Mammary epithelial cell (primary cell): ENCODE measurements around the gene CFAP210.

Source experiments
- CTCF ChIP-seq, 2 donors: IDR thresholded peaks in 1 of 2; conservative IDR thresholded peaks in 1 of 2; 2 replicates each; pipeline ENCODE4 v1.5.1; 2011 to 2012; ENCODE audit warnings: inconsistent platforms in 2 of 2, low read length in 2 of 2, mild to moderate bottlenecking in 2 of 2, control low read depth in 1 of 2, low read depth in 1 of 2; ENCODE audit not compliant: insufficient read depth in 1 of 2; ENCODE audit errors: extremely low read depth in 1 of 2
- EZH2 ChIP-seq: IDR thresholded peaks from 2 replicates; pipeline ENCODE4 v1.6.1; 2012; ENCODE audit warnings: low read length, inconsistent platforms, borderline replicate concordance

DNA sequence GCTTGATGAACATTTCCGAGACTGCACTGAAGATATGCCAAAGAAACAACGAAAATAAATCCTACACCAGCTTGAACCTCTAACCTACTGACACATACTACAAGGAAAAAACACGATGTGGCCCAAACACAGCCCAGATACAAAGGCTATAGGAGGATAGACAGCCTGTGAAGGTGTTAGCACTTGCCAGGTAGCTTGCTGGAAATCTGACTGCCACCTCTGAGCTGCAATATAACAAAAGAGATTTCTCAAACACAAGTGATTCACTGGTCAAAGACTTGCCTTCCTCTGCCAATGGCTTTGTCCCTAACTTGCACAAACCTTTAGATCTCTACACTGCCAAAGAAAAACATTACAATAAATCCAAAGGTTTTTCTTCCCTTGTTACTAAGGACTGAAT, 21.1 kb downstream of the CFAP210 start:
- TF ChIP-seq CTCF (conservative IDR thresholded peaks at IDR 0.05 in 1 of 2, IDR thresholded peaks at IDR 0.05 in 1 of 2; ENCODE audit: extremely low read depth in 1 of 2, insufficient read depth in 1 of 2, low read depth in 1 of 2, low read length in 2 of 2): no peak
- no peak for TF ChIP-seq EZH2
